Duodenal mucosa (tissue), 2 donors: ENCODE data around the gene TMEM94.
"Not testable (repeated sequence)": the region's sequence is repeated elsewhere in the genome, so short reads cannot be mapped to it uniquely, and the experiment has no call there.

Experiments
- H3K27ac ChIP-seq: one replicate; pipeline ENCODE4 v1.7.0; 2013; ENCODE audit warnings: low read depth, low read length
- H3K27me3 ChIP-seq, 2 donors: one replicate each; pipeline ENCODE4 v1.7.0; 2013; ENCODE audit warnings: low read length in 2 of 2, control low read depth in 1 of 2; ENCODE audit not compliant: insufficient read depth in 2 of 2, control insufficient read depth in 1 of 2
- H3K36me3 ChIP-seq, 2 donors: one replicate each; pipeline ENCODE4 v1.7.0; 2013; ENCODE audit warnings: low read length in 2 of 2, control low read depth in 1 of 2; ENCODE audit not compliant: insufficient read depth in 2 of 2, control insufficient read depth in 1 of 2
- H3K4me1 ChIP-seq, 2 donors: one replicate each; pipeline ENCODE4 v1.7.0; 2013; ENCODE audit warnings: low read length in 2 of 2, control low read depth in 1 of 2; ENCODE audit not compliant: insufficient read depth in 2 of 2, control insufficient read depth in 1 of 2
- H3K4me3 ChIP-seq, 2 donors: one replicate each; pipeline ENCODE4 v1.7.0; 2013; ENCODE audit warnings: low read length in 2 of 2, low read depth in 1 of 2
- H3K9ac ChIP-seq, 2 donors: one replicate each; pipeline ENCODE4 v1.7.0; 2013; ENCODE audit warnings: low read length in 2 of 2, low read depth in 1 of 2
- H3K9me3 ChIP-seq, 2 donors: one replicate each; pipeline ENCODE4 v1.7.0; 2013; ENCODE audit warnings: low read length in 2 of 2, control low read depth in 1 of 2; ENCODE audit not compliant: control insufficient read depth in 1 of 2

The TMEM94 gene

DNA sequence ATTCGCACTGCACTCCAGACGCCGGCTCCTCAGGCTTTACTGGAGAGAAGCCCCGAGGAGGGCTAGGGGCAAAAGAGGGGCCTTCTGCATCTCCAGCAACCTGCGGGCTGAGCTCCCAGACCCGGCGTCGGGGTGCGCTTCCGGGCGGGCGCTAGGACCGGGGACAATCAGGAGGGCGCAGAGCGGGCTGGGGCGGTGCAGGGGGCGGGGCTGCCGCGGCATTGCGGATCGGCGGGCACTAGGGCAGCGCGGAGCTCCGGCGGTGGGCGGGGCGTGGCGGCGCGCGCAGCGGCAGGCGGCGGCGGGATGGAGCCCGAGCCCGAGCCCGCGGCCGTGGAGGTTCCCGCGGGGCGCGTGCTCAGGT is 59.8 kb downstream of the TMEM94 start, which contains the start of gene TSEN54:
Gene TSEN54 (plus strand): TSS at position 274 of the 364 bp plus-strand sequence. CDS start 33 bp downstream, at position 307.
- Histone ChIP-seq H3K9ac (peak within 1 kb of the TSS; percentile 69 to 75), H3K36me3 (peaks cover 5 to 14% of the 10 kb centered on the region in 2 donors), H3K9me3 (no peaks in the 10 kb centered on the region), H3K4me3 (peak within 1 kb of the TSS; percentile 86 to 89), H3K4me1 (peaks cover 32 to 44% of the 10 kb centered on the region in 2 donors), H3K27me3 (no peaks in the 10 kb centered on the region), H3K27ac (peak within 1 kb of the TSS; percentile 77)

DNA sequence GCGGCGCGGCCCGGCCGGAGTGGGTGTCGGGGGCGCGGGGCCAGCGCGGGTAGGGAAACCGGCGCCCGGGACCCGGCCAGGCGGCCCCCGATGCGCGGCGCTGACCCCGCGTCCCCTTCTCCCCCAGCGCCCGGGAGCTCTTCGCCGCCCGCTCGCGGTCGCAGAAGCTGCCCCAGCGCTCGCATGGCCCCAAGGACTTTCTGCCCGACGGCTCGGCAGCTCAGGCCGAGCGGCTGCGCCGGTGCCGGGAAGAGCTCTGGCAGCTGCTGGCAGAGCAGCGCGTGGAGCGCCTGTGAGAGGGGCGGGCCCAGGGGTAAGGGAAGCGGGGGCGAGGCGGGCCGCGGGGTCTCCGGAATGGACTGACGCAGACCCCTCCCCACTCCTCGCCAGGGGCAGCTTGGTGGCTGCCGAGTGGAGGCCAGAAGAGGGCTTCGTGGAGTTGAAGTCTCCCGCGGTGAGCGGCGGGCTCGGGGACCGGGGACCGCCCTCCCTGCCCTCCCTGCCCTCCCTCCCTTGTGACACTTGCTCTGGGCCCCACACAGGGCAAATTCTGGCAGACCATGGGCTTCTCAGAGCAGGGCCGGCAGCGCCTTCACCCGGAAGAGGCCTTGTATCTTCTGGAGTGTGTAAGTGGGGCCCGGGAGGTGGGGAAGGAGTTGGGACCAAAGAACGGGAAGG is 60.3 kb downstream of the TMEM94 start:
- Histone ChIP-seq H3K4me3 (peak overlapping the region; percentile 69 to 79), H3K4me1 (peaks cover 28 to 39% of the 10 kb centered on the region in 2 donors), H3K27me3 (no peaks in the 10 kb centered on the region), H3K9ac (peak overlapping the region; percentile 27 to 62), H3K27ac (no peak overlapping the region), H3K36me3 (peaks cover 5 to 19% of the 10 kb centered on the region in 2 donors), H3K9me3 (no peaks in the 10 kb centered on the region)

DNA sequence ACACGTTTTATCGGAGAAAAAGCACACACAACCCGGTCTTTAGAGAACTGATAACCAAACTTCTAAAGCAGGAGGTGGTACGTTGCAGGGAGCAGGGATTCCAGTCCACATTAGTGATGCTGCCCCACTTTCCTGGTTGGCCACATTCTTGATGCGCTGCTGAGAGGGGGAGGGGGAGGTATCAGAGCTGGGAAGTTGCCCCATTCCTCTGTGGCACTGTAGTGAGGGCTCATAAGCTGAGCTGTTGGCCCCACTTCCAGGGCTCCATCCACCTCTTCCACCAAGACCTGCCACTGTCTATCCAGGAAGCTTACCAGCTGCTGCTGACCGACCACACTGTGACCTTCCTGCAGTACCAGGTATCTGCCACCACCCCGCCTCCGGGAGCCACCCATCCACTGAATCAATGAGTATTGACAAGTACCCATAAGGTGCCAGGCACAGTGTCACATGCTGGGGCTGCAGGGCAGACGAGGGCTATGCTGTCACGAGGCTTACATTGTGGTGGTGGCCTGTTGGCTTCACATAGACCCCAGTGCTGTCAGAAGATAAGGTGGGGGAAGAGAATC is 60.9 kb downstream of the TMEM94 start:
- Histone ChIP-seq H3K9me3 (no peaks in the 10 kb centered on the region), H3K27ac (no peak overlapping the region), H3K4me1 (peaks cover 22 to 32% of the 10 kb centered on the region in 2 donors), H3K36me3 (peaks cover 10 to 25% of the 10 kb centered on the region in 2 donors), H3K4me3 (peak overlapping the region; percentile 69 to 79), H3K9ac (peak overlapping the region; percentile 27 to 62), H3K27me3 (no peaks in the 10 kb centered on the region)

DNA sequence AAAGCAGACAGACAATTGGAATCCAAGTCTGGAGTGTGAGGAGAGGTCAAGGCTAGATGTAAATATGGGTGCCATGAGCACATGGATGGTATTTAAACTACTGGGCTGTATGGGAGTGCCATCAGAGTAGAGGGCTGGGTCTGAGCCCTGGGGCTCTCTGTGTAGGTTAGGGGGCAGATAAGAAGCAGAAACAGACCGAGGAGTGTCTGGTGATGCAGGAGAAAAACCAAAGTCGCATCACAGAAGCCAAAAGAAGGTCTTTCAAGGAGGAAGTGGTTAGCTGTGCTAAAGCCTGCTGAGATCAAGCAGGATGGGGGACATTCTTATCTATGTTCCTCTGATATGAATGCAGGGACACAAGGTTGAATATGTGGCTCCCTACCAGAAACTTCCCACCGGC is 61.8 kb downstream of the TMEM94 start:
- Histone ChIP-seq H3K9me3 (no peaks in the 10 kb centered on the region), H3K36me3 (peaks cover 12 to 27% of the 10 kb centered on the region in 2 donors), H3K4me3 (peak overlapping the region in 1 of 2 donors; percentile 79), H3K9ac (peak overlapping the region; percentile 27 to 62), H3K27me3 (no peaks in the 10 kb centered on the region), H3K4me1 (peaks cover 20 to 32% of the 10 kb centered on the region in 2 donors), H3K27ac (no peak overlapping the region)

DNA sequence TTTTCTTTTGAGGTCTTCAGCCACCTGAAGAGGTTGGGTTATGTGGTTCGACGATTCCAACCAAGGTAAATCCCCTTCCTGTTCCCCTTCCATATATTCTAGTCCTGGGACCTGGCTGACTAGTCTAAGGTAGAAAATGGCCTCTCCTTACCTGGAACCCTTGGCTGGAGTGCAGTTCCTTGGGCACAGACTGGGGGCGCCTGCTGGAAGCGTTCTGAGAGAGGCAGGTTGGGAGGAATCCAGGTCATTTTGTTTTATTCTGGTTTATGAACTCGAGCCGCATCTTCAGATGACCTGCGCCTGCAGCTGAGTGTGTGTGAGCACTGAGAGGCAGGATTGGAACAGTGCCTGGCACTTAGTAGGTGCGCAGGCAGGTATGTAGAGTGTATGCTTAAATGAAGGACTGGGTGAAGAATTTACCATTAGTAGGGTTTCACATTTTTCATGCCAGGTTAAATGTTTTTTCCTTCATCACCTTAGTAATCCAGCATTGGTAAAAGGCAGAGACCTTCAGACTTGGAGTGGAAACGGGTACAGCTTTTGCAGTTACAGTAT is 62.6 kb downstream of the TMEM94 start:
- no peaks in the 10 kb centered on the region for H3K27me3 ChIP-seq
- peaks cover 6 to 27% of the 10 kb centered on the region in 2 donors for H3K36me3 ChIP-seq
- no peak overlapping the region for H3K4me3 ChIP-seq
- no peak overlapping the region for H3K27ac ChIP-seq
- peaks cover 18 to 26% of the 10 kb centered on the region in 2 donors for H3K4me1 ChIP-seq
- H3K9ac ChIP-seq: no peak overlapping the region
- no peaks in the 10 kb centered on the region for H3K9me3 ChIP-seq

DNA sequence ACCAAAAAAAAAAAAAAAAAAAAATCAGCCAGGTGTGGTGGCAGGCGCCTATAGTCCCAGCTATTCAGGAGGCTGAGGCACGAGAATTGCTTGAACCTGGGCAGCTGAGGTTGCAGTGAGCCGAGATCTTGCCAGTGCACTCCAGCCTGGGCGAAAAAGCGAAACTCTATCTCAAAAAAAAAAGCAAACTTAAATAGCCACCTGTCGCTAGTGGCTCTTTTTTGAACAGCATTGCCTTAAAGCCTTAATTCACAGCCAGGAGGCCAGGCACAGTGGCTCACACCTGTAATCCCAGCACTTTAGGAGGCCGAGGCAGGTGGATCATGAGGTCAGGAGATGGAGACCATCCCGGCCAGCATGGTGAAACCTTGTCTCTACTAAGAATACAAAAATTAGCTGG is 64.0 kb downstream of the TMEM94 start:
- peaks cover 6 to 27% of the 10 kb centered on the region in 2 donors for H3K36me3 ChIP-seq
- H3K9me3 ChIP-seq, H3K4me3 ChIP-seq, H3K27ac ChIP-seq, H3K9ac ChIP-seq, H3K27me3 ChIP-seq: not testable (repeated sequence)
- peaks cover 20 to 25% of the 10 kb centered on the region in 2 donors for H3K4me1 ChIP-seq

DNA sequence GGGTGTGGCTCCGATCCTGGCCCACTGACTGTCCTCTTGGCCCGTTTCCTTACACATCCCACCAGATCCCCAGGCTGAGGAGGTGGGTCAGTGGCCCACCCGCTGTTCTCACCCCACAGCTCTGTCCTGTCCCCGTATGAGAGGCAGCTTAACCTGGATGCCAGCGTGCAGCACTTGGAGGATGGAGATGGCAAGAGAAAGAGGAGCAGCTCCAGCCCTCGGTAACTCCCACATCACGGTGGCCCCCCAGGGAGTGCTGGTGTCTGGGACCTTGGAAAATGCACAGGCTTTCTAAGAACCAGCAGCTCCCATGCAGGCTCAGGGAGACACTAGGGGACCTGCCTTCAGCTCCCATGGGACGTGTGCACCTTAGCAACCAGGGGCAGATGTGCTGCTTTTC is 64.9 kb downstream of the TMEM94 start:
- Histone ChIP-seq H3K9me3 (no peaks in the 10 kb centered on the region), H3K36me3 (peaks cover 6 to 27% of the 10 kb centered on the region in 2 donors), H3K27me3 (no peaks in the 10 kb centered on the region), H3K27ac (no peak overlapping the region), H3K9ac (no peak overlapping the region), H3K4me3 (no peak overlapping the region), H3K4me1 (peaks cover 20 to 25% of the 10 kb centered on the region in 2 donors)

DNA sequence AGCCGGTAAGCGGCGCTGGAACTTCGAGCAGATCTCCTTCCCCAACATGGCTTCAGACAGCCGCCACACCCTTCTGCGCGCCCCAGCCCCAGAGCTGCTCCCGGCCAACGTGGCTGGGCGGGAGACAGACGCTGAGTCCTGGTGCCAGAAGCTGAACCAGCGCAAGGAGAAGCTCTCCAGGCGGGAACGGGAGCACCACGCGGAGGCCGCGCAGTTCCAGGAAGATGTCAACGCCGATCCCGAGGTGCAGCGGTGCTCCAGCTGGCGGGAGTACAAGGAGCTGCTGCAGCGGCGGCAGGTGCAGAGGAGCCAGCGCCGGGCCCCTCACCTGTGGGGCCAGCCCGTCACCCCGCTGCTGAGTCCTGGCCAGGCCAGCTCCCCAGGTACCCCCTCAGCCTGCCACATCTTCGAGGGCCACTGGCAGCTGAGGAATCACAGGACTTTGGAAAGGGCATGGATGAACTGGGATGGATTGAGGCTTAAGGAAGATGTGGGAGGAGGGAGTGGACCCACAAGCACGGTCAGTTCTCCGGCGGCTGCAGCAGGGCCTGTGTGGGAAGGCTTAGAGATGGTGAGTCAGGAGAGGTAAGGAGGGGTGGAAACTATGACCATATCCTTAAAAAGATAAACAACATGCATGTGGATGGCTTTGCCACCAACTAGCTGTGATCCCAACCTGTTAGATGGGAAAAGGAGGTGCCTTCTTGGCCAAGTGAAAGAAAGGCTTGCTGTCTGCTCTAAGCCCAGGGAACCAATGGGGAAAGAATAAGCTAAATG is 65.7 kb downstream of the TMEM94 start:
- Histone ChIP-seq H3K36me3 (peaks cover 6 to 27% of the 10 kb centered on the region in 2 donors), H3K27me3 (no peaks in the 10 kb centered on the region), H3K4me3 (no peak overlapping the region), H3K9me3 (no peaks in the 10 kb centered on the region), H3K27ac (no peak overlapping the region), H3K9ac (no peak overlapping the region), H3K4me1 (peaks cover 23 to 29% of the 10 kb centered on the region in 2 donors)

DNA sequence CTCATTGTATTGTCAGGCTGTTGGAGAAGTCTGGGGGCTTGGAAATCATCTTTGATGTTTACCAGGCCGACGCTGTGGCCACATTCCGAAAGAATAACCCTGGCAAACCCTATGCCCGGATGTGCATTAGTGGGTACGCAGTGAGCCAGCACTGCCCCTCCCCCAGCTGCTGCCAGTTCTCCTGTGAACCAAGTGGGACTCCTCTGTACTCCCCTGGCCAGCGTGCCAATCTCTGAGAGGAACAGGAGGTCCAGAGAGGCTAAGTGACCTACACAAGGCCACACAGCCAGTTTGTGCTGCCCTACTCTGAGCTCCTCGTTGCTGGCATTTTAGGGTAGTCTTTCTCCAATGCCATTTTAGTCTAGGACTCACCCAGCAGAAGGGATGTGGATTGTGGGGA is 67.2 kb downstream of the TMEM94 start:
- peaks cover 6 to 27% of the 10 kb centered on the region in 2 donors for H3K36me3 ChIP-seq
- H3K27ac ChIP-seq: no peak overlapping the region
- H3K27me3 ChIP-seq: no peaks in the 10 kb centered on the region
- no peak overlapping the region for H3K4me3 ChIP-seq
- no peaks in the 10 kb centered on the region for H3K9me3 ChIP-seq
- peaks cover 12 to 18% of the 10 kb centered on the region in 2 donors for H3K4me1 ChIP-seq
- no peak overlapping the region for H3K9ac ChIP-seq
